Neuronal stem cell (in vitro differentiated cells): ENCODE measurements around the gene VARS2.

Experiments
- DNase-seq: peaks from one replicate; pipeline ENCODE4 v3.0.0-alpha.2; 2013; ENCODE audit warnings: low spot score
- H2AFZ ChIP-seq: one replicate; pipeline ENCODE4 v1.6.1; 2013; ENCODE audit warnings: mild to moderate bottlenecking, low read length, inconsistent platforms
- H2AK5ac ChIP-seq: 2 replicates; pipeline ENCODE4 v1.6.1; 2013; ENCODE audit warnings: low read depth, mild to moderate bottlenecking, inconsistent platforms, low read length, moderate library complexity, mixed read lengths
- H2BK120ac ChIP-seq: 2 replicates; pipeline ENCODE4 v1.6.1; 2013; ENCODE audit warnings: low read depth, mild to moderate bottlenecking, inconsistent platforms, low read length, moderate library complexity, mixed read lengths
- H2BK12ac ChIP-seq: one replicate; pipeline ENCODE4 v1.6.1; 2013; ENCODE audit warnings: low read length, inconsistent platforms
- H2BK15ac ChIP-seq: 2 replicates; pipeline ENCODE4 v1.6.1; 2013; ENCODE audit warnings: mild to moderate bottlenecking, low read length, inconsistent platforms, mixed read lengths
- H2BK5ac ChIP-seq: one replicate; pipeline ENCODE4 v1.6.1; 2013; ENCODE audit warnings: inconsistent platforms, mild to moderate bottlenecking, low read length, moderate library complexity
- H3K14ac ChIP-seq: one replicate; pipeline ENCODE4 v1.6.1; 2013; ENCODE audit warnings: low read length, inconsistent platforms
- H3K18ac ChIP-seq: 2 replicates; pipeline ENCODE4 v1.6.1; 2013; ENCODE audit warnings: low read length, inconsistent platforms
- H3K23ac ChIP-seq: 2 replicates; pipeline ENCODE4 v1.6.1; 2013; ENCODE audit warnings: low read depth, mild to moderate bottlenecking, mixed read lengths, low read length, inconsistent platforms; ENCODE audit not compliant: poor library complexity
- H3K27ac ChIP-seq: replicated peaks from 3 replicates; pipeline ENCODE4 v1.5.1; 2013; ENCODE audit warnings: low read length, inconsistent platforms
- H3K27me3 ChIP-seq, 3 experiments: 2 replicates each; pipeline ENCODE4 v1.6.1; 2013; ENCODE audit warnings: low read length in 3 of 3, mild to moderate bottlenecking in 2 of 3, inconsistent platforms in 1 of 3, low read depth in 1 of 3, mixed read lengths in 1 of 3, moderate library complexity in 1 of 3; ENCODE audit not compliant: control insufficient read depth in 3 of 3, insufficient read depth in 3 of 3
- H3K36me3 ChIP-seq, 2 donors: replicated peaks in 1 of 2; 2 replicates each; pipeline ENCODE4 v1.6.1; 2013; ENCODE audit warnings: low read length in 2 of 2; ENCODE audit not compliant: control insufficient read depth in 2 of 2, insufficient read depth in 2 of 2
- H3K4ac ChIP-seq: 2 replicates; pipeline ENCODE4 v1.6.1; 2013; ENCODE audit warnings: inconsistent platforms, mild to moderate bottlenecking, low read length, moderate library complexity
- H3K4me1 ChIP-seq, 2 donors: 1 replicate in 1 of 2; 2 replicates in 1 of 2; pipeline ENCODE4 v1.6.1; 2013; ENCODE audit warnings: low read length in 2 of 2, low read depth in 1 of 2; ENCODE audit not compliant: control insufficient read depth in 2 of 2, insufficient read depth in 1 of 2
- H3K4me2 ChIP-seq: one replicate; pipeline ENCODE4 v1.6.1; 2013; ENCODE audit warnings: mild to moderate bottlenecking, low read length, inconsistent platforms; ENCODE audit not compliant: insufficient read depth, poor library complexity, severe bottlenecking
- H3K4me3 ChIP-seq, 2 donors: 2 replicates each; pipeline ENCODE4 v1.5.1; 2013; ENCODE audit warnings: low read length in 2 of 2, mild to moderate bottlenecking in 2 of 2, inconsistent platforms in 1 of 2, moderate library complexity in 1 of 2
- H3K79me1 ChIP-seq: one replicate; pipeline ENCODE4 v1.6.1; 2013; ENCODE audit warnings: low read depth, mild to moderate bottlenecking, inconsistent platforms, low read length, moderate library complexity
- H3K9ac ChIP-seq: one replicate; pipeline ENCODE4 v1.6.1; 2013; ENCODE audit warnings: mild to moderate bottlenecking, low read depth, low read length, inconsistent platforms; ENCODE audit not compliant: poor library complexity
- H3K9me3 ChIP-seq, 2 donors: replicated peaks in 1 of 2; 2 replicates each; pipeline versions ENCODE3 to v1.6.1; 2013; ENCODE audit warnings: low read length in 2 of 2, mild to moderate bottlenecking in 2 of 2, inconsistent platforms in 1 of 2, low read depth in 1 of 2, mixed read lengths in 1 of 2, moderate library complexity in 1 of 2; ENCODE audit not compliant: control insufficient read depth in 2 of 2, insufficient read depth in 1 of 2
- H4K8ac ChIP-seq: one replicate; pipeline ENCODE4 v1.6.1; 2013; ENCODE audit warnings: low read depth, mild to moderate bottlenecking, inconsistent platforms, low read length, moderate library complexity
- H4K91ac ChIP-seq: one replicate; pipeline ENCODE4 v1.6.1; 2013; ENCODE audit warnings: low read length, low read depth, mild to moderate bottlenecking, inconsistent platforms; ENCODE audit not compliant: poor library complexity
- WGBS, 2 donors: extraction: QIAGEN DNeasy Blood & Tissue Kit; methylation state at CpG; one replicate each; pipeline ENCODE4 v1.1.7; 2013; ENCODE audit warnings: missing lambda C conversion rate in 2 of 2, mixed read lengths in 1 of 2; ENCODE audit not compliant: insufficient read length in 2 of 2, insufficient replicate concordance in 1 of 2; ENCODE audit errors: extremely low coverage in 2 of 2; 5-methylcytosine and 5-hydroxymethylcytosine counted together

The VARS2 gene

DNA sequence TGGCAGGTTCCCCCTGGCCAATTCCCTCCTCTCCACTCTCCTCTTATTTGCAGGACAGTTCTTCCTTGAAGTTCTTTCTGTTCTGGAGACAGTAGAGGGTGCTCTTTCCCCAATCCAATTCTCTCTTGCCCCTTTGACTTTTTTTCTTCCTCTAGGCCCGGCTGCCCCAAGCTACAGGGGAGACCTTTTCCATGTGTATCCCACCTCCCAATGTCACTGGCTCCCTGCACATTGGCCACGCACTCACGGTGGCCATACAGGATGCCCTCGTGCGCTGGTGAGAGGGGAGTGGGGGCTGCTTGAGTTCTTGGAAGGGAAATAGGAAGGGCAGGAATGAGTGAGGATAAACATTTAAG, 1.5 kb downstream of the VARS2 start:
- Histone ChIP-seq H3K79me1 (no peaks in the 10 kb centered on the region), H3K4me2 (no peak overlapping the region), H3K23ac (no peak overlapping the region), H2AFZ (peak overlapping the region; percentile 25), H2BK5ac (no peak overlapping the region), H2AK5ac (no peak overlapping the region), H3K9ac (no peak overlapping the region), H3K4ac (no peak overlapping the region), H4K8ac (no peak overlapping the region), H4K91ac (no peak overlapping the region), H3K27me3 (no peaks in the 10 kb centered on the region), H2BK120ac (no peak overlapping the region), H2BK15ac (no peak overlapping the region), H2BK12ac (no peak overlapping the region), H3K36me3 (peaks cover 39 to 73% of the 10 kb centered on the region in 2 donors), H3K18ac (no peak overlapping the region), H3K27ac (no peak overlapping the region), H3K14ac (no peak overlapping the region), H3K9me3 (no peaks in the 10 kb centered on the region), H3K4me1 (peaks cover 5 to 13% of the 10 kb centered on the region in 2 donors), H3K4me3 (no peak overlapping the region)
- no CpG with 5 or more reads among the region's 5 CpGs for WGBS, 2 donors
- DNase-seq, result peak; percentile 67

GRCh38 chr6:30917041-30917440, 3.0 kb downstream of the VARS2 start:
- Histone ChIP-seq H2AK5ac (no peak overlapping the region), H3K4me3 (no peak overlapping the region), H2AFZ (no peak overlapping the region), H3K36me3 (peaks cover 36 to 73% of the 10 kb centered on the region in 2 donors), H3K18ac (no peak overlapping the region), H3K27ac (no peak overlapping the region), H4K91ac (no peak overlapping the region), H3K9ac (peak overlapping the region; percentile 34), H4K8ac (no peak overlapping the region), H3K23ac (peak overlapping the region; percentile 44), H3K79me1 (no peaks in the 10 kb centered on the region), H2BK5ac (peak overlapping the region; percentile 76), H3K4me2 (no peak overlapping the region), H2BK12ac (no peak overlapping the region), H3K4me1 (peaks cover 5 to 13% of the 10 kb centered on the region in 2 donors), H3K14ac (peak overlapping the region; percentile 39), H3K9me3 (no peaks in the 10 kb centered on the region), H3K4ac (no peak overlapping the region), H2BK120ac (no peak overlapping the region), H2BK15ac (no peak overlapping the region), H3K27me3 (no peaks in the 10 kb centered on the region)
- DNase-seq, result no peak
- WGBS, 2 donors, result no CpG with 5 or more reads among the region's 7 CpGs

DNA sequence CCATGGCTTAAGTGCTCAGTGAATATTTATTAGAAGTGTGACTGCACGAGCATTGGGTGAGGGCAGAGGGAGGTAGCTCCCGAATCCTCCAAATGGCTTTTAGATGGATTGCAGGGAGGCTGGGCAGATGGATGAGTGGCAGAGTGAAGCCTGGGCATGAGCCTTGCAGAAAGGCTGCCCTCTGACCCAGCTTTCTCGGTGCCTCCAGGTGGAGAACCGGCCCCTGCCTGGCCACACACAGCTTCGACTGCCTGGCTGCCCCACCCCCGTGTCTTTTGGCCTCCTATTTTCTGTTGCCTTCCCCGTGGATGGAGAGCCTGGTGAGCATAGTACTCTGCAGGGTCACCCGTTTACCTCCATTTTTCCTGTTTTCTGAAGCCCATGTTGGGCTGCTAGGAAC, 3.4 kb downstream of the VARS2 start:
- Histone ChIP-seq H2BK12ac (no peak overlapping the region), H4K91ac (no peak overlapping the region), H3K18ac (no peak overlapping the region), H3K9me3 (no peaks in the 10 kb centered on the region), H3K79me1 (no peaks in the 10 kb centered on the region), H3K4me3 (no peak overlapping the region), H3K36me3 (peaks cover 38 to 73% of the 10 kb centered on the region in 2 donors), H3K23ac (no peak overlapping the region), H3K27ac (no peak overlapping the region), H2AK5ac (no peak overlapping the region), H2AFZ (no peak overlapping the region), H3K4me2 (no peak overlapping the region), H3K27me3 (no peaks in the 10 kb centered on the region), H3K4ac (no peak overlapping the region), H3K4me1 (peaks cover 5 to 13% of the 10 kb centered on the region in 2 donors), H3K9ac (no peak overlapping the region), H2BK5ac (peak overlapping the region; percentile 76), H2BK15ac (no peak overlapping the region), H4K8ac (no peak overlapping the region), H3K14ac (no peak overlapping the region), H2BK120ac (no peak overlapping the region)
- DNase-seq, result no peak
- no CpG with 5 or more reads among the region's 8 CpGs for WGBS, 2 donors

DNA sequence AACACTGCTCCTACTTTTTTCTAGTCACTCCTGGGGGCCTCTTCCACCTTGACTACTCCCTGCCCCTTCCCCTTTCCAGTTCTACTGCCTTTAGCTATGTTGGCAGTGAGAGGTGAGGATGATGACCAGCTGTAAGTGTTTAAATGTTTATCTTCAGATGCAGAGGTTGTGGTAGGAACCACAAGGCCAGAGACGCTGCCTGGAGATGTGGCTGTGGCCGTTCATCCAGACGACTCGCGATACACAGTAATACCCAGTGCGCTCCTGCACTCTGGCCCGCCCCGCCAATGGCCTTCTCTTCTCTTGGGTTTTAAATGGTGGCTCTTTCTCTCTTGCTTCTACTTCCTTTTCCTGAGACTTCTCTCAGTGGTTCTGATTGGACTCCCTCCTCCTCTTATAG, 4.6 kb downstream of the VARS2 start:
- Histone ChIP-seq H3K27me3 (no peaks in the 10 kb centered on the region), H3K23ac (no peak overlapping the region), H2BK120ac (no peak overlapping the region), H2BK15ac (no peak overlapping the region), H3K79me1 (no peaks in the 10 kb centered on the region), H2BK5ac (no peak overlapping the region), H3K27ac (no peak overlapping the region), H3K14ac (no peak overlapping the region), H3K4ac (no peak overlapping the region), H2AFZ (no peak overlapping the region), H2AK5ac (no peak overlapping the region), H3K9me3 (no peaks in the 10 kb centered on the region), H3K36me3 (peaks cover 40 to 75% of the 10 kb centered on the region in 2 donors), H3K9ac (no peak overlapping the region), H3K4me2 (no peak overlapping the region), H4K8ac (no peak overlapping the region), H3K4me1 (peaks cover 5 to 12% of the 10 kb centered on the region in 2 donors), H3K4me3 (no peak overlapping the region), H4K91ac (no peak overlapping the region), H3K18ac (no peak overlapping the region), H2BK12ac (no peak overlapping the region)
- DNase-seq, result no peak
- no CpG with 5 or more reads among the region's 8 CpGs for WGBS, 2 donors
